A673 (cell line): Measurements from ENCODE around the gene REG1B.

Source experiments
- EZH2 ChIP-seq: fragments of 200-600 bp; sonication (generic); IDR thresholded peaks from 2 replicates; pipeline ENCODE4 v1.6.1; 2017; ENCODE audit warnings: borderline replicate concordance, low read depth, mild to moderate bottlenecking, mixed read lengths, antibody characterized with exemption, low read length; ENCODE audit not compliant: poor library complexity, severe bottlenecking
- TF ChIP-seq, protein P1 (sequence below): fragments of 300-800, 200-600 bp; sonication (generic); conservative IDR thresholded peaks from 2 replicates; pipeline ENCODE4 v1.5.1; 2017; ENCODE audit warnings: low read depth, mild to moderate bottlenecking, antibody characterized with exemption, low read length, moderate library complexity, mixed read lengths

DNA sequence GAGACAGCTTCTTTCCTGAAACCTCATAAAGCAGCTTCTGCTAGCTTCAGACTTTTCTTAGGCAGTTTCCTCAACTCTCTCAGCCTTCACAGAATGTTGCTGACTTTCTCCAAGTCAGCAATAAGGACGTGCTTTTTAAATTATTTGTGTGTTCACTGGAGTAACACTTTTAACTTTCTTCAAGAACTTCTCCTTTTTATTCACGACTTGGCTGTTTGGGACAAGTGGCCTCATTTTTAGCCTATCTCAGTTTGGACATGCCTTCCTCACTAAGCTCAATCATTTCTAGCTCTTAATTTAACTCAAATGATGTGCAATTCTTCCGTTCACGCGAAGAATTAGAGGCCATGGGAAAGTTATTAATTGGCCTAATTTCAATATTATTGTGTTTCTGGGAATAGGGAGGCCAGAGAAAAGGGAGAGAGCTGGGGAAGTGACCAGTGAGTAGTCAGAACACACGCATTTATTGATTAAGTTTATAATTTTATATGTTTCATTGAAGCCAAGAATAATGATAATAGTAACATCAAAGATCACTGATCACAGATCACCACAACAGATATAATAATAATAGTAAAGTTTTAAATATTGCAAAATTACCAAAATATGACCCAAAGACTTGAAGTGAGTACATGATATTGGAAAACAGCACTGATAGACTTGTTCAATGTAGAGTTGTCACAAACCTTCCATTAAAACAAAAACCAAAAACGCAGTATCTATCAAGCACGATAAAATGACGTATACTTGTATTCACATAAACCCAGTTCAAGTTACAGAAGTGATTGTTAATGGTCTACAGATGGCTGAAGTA is 37.3 kb upstream of the REG1B start:
- TF ChIP-seq, protein P1, sequence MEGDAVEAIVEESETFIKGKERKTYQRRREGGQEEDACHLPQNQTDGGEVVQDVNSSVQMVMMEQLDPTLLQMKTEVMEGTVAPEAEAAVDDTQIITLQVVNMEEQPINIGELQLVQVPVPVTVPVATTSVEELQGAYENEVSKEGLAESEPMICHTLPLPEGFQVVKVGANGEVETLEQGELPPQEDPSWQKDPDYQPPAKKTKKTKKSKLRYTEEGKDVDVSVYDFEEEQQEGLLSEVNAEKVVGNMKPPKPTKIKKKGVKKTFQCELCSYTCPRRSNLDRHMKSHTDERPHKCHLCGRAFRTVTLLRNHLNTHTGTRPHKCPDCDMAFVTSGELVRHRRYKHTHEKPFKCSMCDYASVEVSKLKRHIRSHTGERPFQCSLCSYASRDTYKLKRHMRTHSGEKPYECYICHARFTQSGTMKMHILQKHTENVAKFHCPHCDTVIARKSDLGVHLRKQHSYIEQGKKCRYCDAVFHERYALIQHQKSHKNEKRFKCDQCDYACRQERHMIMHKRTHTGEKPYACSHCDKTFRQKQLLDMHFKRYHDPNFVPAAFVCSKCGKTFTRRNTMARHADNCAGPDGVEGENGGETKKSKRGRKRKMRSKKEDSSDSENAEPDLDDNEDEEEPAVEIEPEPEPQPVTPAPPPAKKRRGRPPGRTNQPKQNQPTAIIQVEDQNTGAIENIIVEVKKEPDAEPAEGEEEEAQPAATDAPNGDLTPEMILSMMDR: no peak
- no peak for TF ChIP-seq EZH2
